Amygdala (tissue), 56 donors: ENCODE measurements around the gene HECW1.
A peak's percentile ranks its signal among the peaks of the same experiment; 100 is the strongest.

Experiments used
- DNase-seq, 56 donors: peaks; one replicate each; lab custom pipeline; 2025; lab: John Stamatoyannopoulos, UW

Gene HECW1

DNA sequence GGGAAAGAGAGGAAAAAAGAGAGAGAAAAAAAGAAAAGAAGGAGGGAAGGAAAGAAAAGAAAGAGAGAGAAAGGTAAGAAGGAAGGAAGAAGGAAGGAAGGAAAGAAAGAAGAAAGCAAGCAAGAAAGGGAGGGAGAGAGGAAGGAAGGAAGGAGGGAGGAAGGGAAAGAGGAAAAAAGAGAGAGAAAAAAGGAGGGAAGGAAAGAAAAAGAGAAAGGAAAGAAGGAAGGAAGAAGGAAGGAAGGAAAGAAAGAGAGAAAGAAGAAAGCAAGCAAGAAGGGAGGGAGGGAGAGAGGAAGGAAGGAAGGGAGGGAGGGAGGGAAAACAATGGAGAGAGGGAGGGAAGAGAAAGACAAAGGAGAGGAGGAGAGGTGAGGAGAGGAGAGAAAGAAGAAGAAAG, 135.3 kb downstream of the HECW1 start:
- no peak for DNase-seq

DNA sequence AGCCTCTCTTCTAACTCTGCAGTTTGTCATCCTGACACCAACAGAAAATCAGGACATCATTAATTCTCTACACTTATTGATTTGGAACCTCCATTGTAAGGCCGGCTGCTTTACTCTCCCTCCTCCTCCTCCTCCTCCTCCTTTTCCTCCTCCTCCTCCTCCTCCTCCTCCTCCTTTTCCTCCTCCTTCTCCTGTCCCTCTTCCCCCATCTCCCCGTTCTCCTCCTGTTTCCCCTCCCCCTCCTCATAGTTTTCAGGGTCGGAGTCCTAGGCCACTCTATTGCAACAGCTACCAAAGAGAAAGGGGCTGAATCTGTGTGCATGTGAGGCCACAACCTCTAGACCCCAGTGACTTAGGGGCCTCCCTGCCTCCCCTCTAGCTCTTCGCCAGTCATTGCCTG, 136.1 kb downstream of the HECW1 start:
- no peak for DNase-seq

DNA sequence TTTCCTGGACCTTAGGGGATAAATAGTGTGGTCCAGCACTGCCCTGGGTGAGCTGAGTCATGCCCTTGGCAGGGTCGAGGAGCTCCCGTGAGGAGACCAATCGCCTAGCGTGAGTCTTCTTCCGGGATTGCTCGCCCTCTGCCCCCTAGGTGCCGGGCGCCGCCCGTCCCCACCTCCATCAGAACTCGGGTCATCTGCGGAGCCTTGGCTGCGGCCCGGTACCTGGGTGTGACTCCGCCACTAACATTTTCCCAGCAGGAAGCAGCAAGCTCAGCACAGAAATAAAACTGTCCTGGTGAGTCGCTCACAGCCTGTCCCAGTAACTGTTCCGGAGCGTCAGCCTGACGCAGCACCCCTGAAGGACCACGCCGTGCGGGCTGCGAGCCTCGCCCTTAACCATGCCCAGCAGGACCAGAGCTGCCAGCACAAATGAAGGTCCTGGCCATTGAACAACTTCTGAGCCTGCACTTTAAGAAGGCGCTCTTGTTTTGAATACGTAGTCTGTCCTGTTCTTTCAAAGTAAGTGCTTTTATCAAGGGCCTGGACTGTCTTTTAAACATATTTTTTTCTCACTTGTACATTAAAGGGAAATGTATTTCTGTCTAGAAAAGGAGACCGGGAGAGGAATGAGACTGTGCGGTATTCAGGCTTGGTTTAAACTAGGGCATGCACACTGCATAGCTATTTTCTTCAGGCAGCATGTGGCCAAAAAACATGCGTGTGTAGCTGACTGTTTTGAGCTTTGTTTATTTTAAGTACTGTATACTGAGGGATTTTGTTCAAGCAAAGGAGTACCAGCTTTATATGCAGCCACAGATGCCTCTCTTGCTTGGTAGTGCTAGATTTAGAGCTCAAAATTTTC, 136.7 kb downstream of the HECW1 start:
- peak in 6 of 56 donors; percentile 12 to 30 (median 18) for DNase-seq

- DNase-seq: no peak
Observed at GRCh38 chr7:43249823-43250145, 137.3 kb downstream of the HECW1 start.

DNA sequence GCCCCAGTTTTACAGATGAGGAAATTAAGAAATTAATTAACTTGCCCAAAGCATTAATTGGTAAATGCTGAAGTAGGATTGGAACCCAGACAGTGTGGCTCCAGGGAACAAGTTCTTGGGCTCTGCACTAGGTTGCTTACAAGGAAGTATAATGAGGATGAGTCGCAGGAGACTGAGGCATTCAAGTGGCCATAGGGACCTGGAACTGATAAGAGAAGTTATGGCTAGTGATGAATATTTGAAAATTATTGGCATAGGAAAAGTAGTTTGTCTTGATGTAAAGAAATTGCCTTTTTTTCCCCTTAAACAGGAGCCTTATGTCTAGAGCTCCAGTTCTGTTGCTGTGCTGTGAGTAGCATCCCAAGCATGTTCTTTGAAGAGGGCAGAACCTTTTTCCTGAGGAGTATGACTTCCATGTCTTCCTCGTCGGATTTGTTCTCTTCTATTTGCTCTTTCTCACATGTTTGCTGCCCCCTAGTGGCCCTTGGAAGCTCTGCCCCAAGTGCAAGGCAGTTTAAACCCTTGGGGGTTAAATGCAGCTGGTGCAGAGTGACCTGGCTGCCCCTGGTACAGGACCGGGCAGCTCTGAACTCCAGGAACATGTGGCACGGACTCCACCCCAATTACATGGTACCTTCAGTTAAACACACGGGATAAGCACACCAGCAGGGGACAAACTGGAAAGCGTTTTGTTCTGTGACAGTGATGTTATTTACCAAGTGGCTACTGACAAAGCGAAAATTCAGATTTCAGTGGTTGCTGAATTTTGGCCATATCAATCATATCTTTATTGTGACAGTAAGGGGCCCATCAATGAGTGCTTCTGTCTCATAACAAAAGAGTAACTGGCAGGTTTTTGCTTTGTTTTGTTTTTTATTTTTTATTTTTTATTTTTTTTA, 148.8 kb downstream of the HECW1 start:
- peak in 37 of 56 donors; percentile 3 to 77 (median 25) for DNase-seq

GRCh38 chr7:43265139-43265538, 152.7 kb downstream of the HECW1 start:
- no peak for DNase-seq

DNA sequence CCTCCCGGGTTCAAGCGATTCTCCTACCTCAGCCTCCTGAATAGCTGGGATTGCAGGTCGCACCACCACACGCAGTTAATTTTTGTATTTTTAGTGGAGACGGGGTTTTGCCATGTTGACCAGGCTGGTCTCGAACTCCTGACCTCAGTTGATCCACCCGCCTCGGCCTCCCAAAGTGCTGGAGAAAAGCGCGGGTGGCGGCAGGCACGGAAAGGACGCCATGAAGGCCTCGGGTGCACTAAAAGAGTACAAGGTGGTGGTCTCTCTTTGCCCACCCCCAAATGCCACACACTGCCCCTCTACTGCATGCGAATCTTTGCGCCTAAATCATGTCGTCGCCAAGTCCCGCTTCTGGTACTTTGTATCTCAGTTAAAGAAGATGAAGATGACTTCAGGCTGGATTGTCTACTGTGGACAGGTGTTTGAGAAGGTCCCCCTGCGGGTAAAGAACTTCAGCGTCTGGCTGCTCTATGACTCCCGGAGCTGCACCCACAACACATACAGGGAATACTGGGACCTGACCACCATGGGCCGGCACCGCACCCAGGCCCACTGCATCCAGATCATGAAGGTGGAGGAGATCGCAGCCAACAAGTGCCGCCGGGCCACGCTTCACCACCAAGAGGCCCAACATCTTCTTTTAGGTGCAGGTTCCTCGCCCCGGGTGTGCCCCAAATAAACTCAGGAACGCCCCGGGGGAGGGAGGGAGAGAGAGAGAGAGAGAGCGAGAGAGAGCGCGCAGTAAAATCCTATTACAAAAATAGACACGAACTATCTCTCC, 161.7 kb downstream of the HECW1 start:
- no peak for DNase-seq

DNA sequence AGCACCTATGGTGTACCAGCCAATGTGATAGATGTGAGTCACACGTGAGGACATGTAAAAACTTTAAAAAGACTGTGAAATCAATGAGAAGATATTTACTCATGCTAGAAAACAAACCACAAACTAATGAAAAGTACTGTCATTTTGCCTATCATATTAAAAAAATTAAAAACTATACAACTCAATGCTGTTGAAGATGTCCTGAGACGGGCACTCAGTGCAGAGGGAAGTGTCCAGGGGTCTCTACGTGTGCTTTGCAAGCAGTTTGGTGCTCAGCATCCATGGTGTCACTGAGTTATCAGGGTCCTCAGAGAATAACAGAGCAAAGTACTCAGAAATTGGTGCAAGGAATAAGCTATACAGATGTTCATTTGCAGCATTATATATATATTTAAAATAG, 162.3 kb downstream of the HECW1 start:
- no peak for DNase-seq

DNA sequence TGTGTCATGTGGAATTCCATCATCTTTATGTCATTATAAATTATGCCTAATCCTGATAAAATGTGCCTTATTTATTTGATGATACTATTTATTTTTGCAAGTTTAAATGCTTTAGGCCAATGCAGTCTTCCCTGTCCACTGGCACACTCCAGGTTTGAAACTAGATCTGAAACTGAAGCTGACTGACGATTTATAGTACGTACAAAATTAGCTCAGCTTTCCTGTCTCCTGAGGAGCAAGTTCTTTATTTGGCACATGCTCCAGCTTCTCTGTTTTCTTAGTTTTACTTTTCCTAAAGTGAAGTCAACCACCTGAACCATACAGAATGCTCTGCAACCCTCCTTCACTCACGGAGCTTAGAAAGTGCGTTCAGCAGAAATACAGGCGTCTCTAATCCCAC, 164.1 kb downstream of the HECW1 start:
- DNase-seq: no peak

DNA sequence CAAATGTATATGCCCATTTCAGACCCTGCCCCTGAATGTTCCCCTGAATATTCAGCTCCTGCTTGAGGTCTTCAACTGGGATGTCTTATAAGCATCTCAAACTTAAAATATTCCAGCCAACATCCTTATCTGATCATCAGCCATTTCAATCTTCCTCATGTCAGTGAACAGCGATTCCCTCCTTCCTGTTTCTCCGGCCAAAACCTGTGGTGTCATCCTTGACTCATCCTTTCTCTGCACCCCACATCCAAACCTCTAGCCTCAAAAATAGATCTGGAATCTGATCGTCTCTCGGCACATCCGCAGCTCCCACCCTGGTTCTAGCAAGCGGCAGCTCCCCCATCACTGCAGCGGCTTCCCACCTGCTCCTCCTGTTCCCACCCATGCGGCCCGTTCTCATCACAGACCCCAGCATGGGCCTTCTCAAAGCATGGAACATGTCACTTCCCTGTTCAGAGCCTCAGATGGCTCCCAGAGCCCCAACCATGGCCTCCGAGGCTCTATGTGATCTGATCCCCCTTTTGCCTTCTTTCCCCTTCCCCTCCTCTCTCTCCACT, 165.7 kb downstream of the HECW1 start:
- no peak for DNase-seq

GRCh38 chr7:43281268-43281667, 168.8 kb downstream of the HECW1 start:
- no peak for DNase-seq

DNA sequence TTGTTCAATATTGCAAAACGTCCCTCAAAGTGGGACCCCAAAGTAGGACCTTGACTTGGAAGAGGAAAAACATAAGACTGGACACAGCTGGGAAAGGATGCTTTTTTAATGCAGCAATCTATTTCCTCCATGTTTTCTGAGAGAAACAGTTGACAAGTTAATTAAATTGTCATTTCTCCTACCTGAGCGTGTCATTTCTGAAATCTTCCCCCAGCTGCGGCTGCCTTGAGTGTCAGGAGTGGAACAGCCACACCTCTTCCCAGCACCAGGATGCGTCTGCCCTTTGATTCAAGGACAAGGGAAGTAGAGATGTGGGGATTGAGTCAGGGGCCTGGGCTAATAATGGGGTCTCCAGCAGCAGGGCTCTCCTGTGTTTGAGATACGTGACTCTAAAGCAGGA, 171.3 kb downstream of the HECW1 start:
- no peak for DNase-seq

- DNase-seq: no peak
Observed at GRCh38 chr7:43289826-43290225, 177.4 kb downstream of the HECW1 start.

GRCh38 chr7:43290978-43291377, 178.5 kb downstream of the HECW1 start:
- no peak for DNase-seq

DNA sequence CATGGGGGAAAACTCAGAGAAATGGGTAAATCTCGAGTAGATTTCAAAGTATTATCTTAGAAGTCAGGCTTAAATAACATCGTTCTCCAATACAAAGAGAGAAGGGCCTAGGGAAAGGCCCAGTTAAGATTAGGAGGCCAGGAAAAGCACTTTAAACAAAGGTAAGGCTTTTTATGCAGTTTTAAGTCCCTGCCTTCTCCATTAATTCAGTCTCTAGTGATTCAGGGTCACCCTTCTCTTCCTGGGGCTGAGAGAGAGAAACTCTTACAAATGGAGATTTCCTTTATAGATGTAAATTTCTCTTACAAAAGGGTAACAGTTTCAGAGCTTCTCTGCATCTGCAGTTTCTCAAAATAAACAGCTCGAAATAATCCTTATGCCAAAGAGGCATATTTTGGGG, 179.3 kb downstream of the HECW1 start:
- no peak for DNase-seq

DNA sequence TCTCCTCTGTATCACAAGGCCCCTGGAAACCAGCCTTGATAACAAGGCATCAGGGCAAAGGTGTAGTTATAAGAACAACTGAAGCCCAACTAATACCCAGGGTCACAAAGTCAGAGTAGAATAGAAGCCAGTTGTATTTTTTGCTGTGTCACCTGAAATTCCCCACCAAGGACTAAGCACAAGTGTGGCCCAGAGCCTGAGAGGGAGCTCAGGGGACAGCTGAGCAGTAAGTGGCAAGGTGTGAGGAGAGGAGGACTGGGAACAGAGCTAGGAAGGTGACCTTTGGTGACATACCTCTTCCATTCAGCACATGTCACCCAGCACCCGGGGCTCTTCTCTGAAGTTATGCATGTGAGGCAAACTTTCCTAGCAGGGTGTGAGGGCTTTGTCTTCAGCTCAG, 179.9 kb downstream of the HECW1 start:
- DNase-seq: no peak

GRCh38 chr7:43294080-43294630, 181.7 kb downstream of the HECW1 start:
- peak in 5 of 56 donors; percentile 17 to 58 (median 39) for DNase-seq

GRCh38 chr7:43295429-43295828, 183.0 kb downstream of the HECW1 start:
- DNase-seq: no peak

GRCh38 chr7:43296306-43296705, 183.9 kb downstream of the HECW1 start:
- DNase-seq: no peak

DNA sequence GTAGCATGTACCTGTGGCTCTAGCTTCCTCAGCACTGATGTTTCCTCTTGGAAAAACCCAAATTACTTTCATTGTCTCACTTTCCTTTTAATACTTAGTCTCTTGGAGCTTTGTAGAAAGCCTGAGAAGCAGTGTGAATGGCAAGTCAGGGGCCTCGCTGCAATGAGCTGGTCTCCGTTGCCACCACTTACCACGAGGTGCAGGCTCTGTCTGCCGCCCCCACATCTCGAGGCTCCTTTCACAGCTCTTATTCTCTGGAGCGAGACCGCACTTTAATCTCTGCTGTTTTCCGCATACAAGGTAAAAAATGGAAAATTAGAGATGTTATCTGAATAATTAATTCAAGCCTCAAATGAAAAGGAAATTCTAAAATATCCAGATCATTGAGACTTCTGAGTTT, 186.2 kb downstream of the HECW1 start:
- peak in 1 of 56 donors; percentile 8 for DNase-seq
